ENCODE data around the gene PTPRU. TPM values are rescaled to one million over a fixed set of nuclear protein-coding genes. Genes with fewer than 3 reads are reported as not detected.

The PTPRU gene
- total RNA-seq, 1 experiment from 2014 or later: 0.72 TPM

- Histone ChIP-seq H3K4me1 (ENCODE audit: control insufficient read depth, insufficient read depth, low read length) (peaks cover 16% of the 10 kb centered on the region), H3K27ac (ENCODE audit: low read length) (no peak overlapping the region), H3K27me3 (ENCODE audit: control insufficient read depth, insufficient read depth, low read length) (peaks cover 4% of the 10 kb centered on the region), H3K9me3 (ENCODE audit: control insufficient read depth, insufficient read depth, low read depth, low read length) (no peaks in the 10 kb centered on the region), H3K36me3 (ENCODE audit: control insufficient read depth, insufficient read depth, low read length) (no peaks in the 10 kb centered on the region; the same call in 1 of the 2 replicates), H3K4me3 (ENCODE audit: low read depth in 2 of 2, low read length in 2 of 2) (no peak overlapping the region)
- intact Hi-C loops (cut with micrococcal nuclease; ENCODE audit: unreplicated experiment): loop anchor here (10.0 kb wide), 1 partner anchor 472 kb away; no protein-coding TSS in a partner anchor
- in situ Hi-C loops (cut with HindIII; ENCODE audit: low pct_unique_long_range_greater_than_20kb, low sequenced_read_pairs): no loop called here
- no TSS peak for BruUV-seq (replicated peaks)
- ChIA-PET CTCF (no interaction called here), POLR2A (no interaction called here)
- TF ChIP-seq CTCF (IDR thresholded peaks at IDR 0.05): no peak
- TF ChIP-seq TCF7L2 (IDR thresholded peaks at IDR 0.05; ENCODE audit: low read depth, low read length): no peak
- TF ChIP-seq SIN3A (IDR thresholded peaks at IDR 0.05; ENCODE audit: borderline replicate concordance, insufficient read depth, low read depth, low read length): no peak
- TF ChIP-seq POLR2AphosphoS5 (IDR thresholded peaks at IDR 0.05; ENCODE audit: low read depth, low read length): no peak
- no peak for TF ChIP-seq REST (IDR thresholded peaks at IDR 0.05; ENCODE audit: insufficient read depth in 1 of 2, low read depth in 2 of 2, low read length in 1 of 2)
- no peak for ATAC-seq
- DNase-seq (ENCODE audit: low read depth, low spot score): no peak
Measured at GRCh38 chr1:29232387-29232786, 3.9 kb upstream of the PTPRU start.

GRCh38 chr1:29233693-29234092 is 2.6 kb upstream of the PTPRU start:
- in situ Hi-C loops (cut with HindIII; ENCODE audit: low pct_unique_long_range_greater_than_20kb, low sequenced_read_pairs) (no loop called here), intact Hi-C loops (cut with micrococcal nuclease; ENCODE audit: unreplicated experiment) (loop anchor here (10.0 kb wide), 1 partner anchor 471 kb away; no protein-coding TSS in a partner anchor)
- ChIA-PET POLR2A (interaction anchor here (0.7 kb wide), 1 partner anchor 1473 kb away, joined by 12 read pairs; no protein-coding TSS in a partner anchor), CTCF (no interaction called here)
- no TSS peak for BruUV-seq (replicated peaks)
- Histone ChIP-seq H3K4me3 (ENCODE audit: low read depth in 2 of 2, low read length in 2 of 2) (no peak overlapping the region), H3K27ac (ENCODE audit: low read length) (no peak overlapping the region), H3K36me3 (ENCODE audit: control insufficient read depth, insufficient read depth, low read length) (no peaks in the 10 kb centered on the region; the same call in 1 of the 2 replicates), H3K9me3 (ENCODE audit: control insufficient read depth, insufficient read depth, low read depth, low read length) (no peaks in the 10 kb centered on the region), H3K27me3 (ENCODE audit: control insufficient read depth, insufficient read depth, low read length) (peaks cover 6% of the 10 kb centered on the region), H3K4me1 (ENCODE audit: control insufficient read depth, insufficient read depth, low read length) (peaks cover 16% of the 10 kb centered on the region)
- TF ChIP-seq SIN3A (IDR thresholded peaks at IDR 0.05; ENCODE audit: borderline replicate concordance, insufficient read depth, low read depth, low read length) (no peak), POLR2AphosphoS5 (IDR thresholded peaks at IDR 0.05; ENCODE audit: low read depth, low read length) (no peak), CTCF (IDR thresholded peaks at IDR 0.05) (no peak), REST (IDR thresholded peaks at IDR 0.05; ENCODE audit: insufficient read depth in 1 of 2, low read depth in 2 of 2, low read length in 1 of 2) (no peak), TCF7L2 (IDR thresholded peaks at IDR 0.05; ENCODE audit: low read depth, low read length) (no peak)
- ATAC-seq (no peak), DNase-seq (ENCODE audit: low read depth, low spot score) (no peak)
